Activated naive CD4-positive, alpha-beta T cell treated with anti-CD3 and anti-CD28 coated beads, Interleukin-2, amount 50 U/mL, for 24 hours (primary cell): Measurements from ENCODE around the gene RIC8A.
"Not testable (repeated sequence)": the region's sequence is repeated elsewhere in the genome, so short reads cannot be mapped to it uniquely, and the experiment has no call there.

Source experiments
- H3K27ac Mint-ChIP-seq: one replicate; pipeline ENCODE4 v1.8.0; 2021; ENCODE audit warnings: mild to moderate bottlenecking, mixed read lengths
- H3K27me3 Mint-ChIP-seq: one replicate; pipeline ENCODE4 v1.8.0; 2021; ENCODE audit warnings: mixed read lengths
- H3K36me3 Mint-ChIP-seq: one replicate; pipeline ENCODE4 v1.8.0; 2021; ENCODE audit warnings: mixed read lengths
- H3K4me1 Mint-ChIP-seq: one replicate; pipeline ENCODE4 v1.8.0; 2021; ENCODE audit warnings: mixed read lengths
- H3K4me3 Mint-ChIP-seq: one replicate; pipeline ENCODE4 v1.8.0; 2021; ENCODE audit warnings: mild to moderate bottlenecking, mixed read lengths
- H3K9me3 Mint-ChIP-seq: one replicate; pipeline ENCODE4 v1.8.0; 2021; ENCODE audit warnings: mixed read lengths

The RIC8A gene

DNA sequence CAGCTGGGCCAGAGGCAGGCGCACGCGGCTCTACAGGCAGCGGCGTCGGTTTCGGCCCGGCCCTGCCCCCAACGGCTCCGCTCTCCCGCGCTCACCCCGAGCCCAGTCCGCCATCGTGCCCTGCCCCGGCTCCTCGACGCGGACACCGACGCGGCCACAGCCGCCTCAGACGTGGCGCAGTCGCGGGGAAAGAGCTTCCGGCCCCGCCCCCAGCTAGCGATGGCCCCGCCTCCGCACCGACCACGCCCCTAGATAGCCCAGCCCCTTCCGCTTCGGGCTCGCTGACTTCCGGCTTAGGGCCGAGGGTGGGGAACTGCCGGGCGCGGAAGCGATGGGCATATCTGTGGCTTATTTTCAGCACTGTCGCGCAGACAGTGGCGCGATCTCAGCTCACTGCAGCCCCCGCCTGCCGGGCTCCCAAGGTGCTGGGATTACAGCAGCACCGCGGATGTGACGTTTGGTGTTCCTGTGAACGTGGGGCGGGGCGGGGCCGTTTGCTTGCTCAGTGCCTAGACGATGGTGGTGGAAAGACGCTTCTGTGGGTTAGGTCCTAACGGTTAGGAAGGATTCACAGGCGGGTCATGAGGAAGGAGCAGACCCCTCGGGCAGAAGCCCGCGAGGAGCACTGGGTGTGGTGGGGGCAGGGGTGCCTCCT is at the start of gene RIC8A, which contains the start of gene BET1L:
TSS of gene RIC8A (plus strand) at position 501 of the 655 bp plus-strand sequence. CDS start 1,147 bp downstream, outside the sequence.
TSS of gene BET1L (minus strand) at position 192 of the 655 bp plus-strand sequence. CDS start at position 114, 78 bp downstream.
- no peaks in the 10 kb centered on the region for H3K9me3 Mint-ChIP-seq
- H3K27ac Mint-ChIP-seq, result peak within 1 kb of the TSS; percentile 96
- peak within 1 kb of the TSS; percentile 94 for H3K4me3 Mint-ChIP-seq
- no peaks in the 10 kb centered on the region for H3K27me3 Mint-ChIP-seq
- peaks cover 52% of the 10 kb centered on the region for H3K4me1 Mint-ChIP-seq
- peaks cover 5% of the 10 kb centered on the region for H3K36me3 Mint-ChIP-seq

- H3K36me3 Mint-ChIP-seq, H3K9me3 Mint-ChIP-seq, H3K27ac Mint-ChIP-seq, H3K4me3 Mint-ChIP-seq, H3K27me3 Mint-ChIP-seq, H3K4me1 Mint-ChIP-seq: not testable (repeated sequence)
These were observed 27.3 kb upstream of the RIC8A start for GRCh38 chr11:180242-180641.

DNA sequence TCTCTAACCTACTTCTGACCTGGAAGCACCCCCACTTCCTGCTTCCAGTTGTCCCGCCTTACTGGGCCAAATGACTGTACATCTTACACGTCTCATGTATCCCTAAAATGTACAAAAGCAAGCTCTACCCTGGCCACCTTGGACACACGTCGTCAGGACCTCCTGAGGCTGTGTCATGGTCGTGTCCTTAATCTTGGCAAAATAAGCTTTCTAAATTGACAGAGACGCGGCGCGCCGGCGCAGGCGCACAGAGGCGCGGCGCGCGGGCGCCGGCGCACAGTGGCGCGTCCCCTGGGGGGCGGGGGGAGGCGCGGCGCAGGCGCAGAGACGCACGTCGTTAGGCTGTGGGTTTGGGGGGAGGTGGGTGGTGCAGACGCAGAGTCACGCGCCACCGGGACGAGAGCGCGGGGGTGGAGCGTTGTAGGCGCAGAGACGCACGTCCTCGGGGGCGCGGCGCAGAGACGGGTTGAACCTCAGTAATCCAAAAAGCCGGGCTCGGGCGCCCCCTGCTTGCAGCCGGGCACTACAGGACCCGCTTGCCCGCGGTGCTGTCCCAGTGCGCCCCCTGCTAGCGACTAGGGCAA is 18.2 kb upstream of the RIC8A start:
- not testable (repeated sequence) for H3K4me1 Mint-ChIP-seq, H3K9me3 Mint-ChIP-seq, H3K36me3 Mint-ChIP-seq, H3K4me3 Mint-ChIP-seq, H3K27ac Mint-ChIP-seq, H3K27me3 Mint-ChIP-seq

- H3K27me3 Mint-ChIP-seq, H3K9me3 Mint-ChIP-seq, H3K4me1 Mint-ChIP-seq, H3K4me3 Mint-ChIP-seq, H3K36me3 Mint-ChIP-seq, H3K27ac Mint-ChIP-seq: not testable (repeated sequence)
These were observed 17.6 kb upstream of the RIC8A start for GRCh38 chr11:189843-190311.

DNA sequence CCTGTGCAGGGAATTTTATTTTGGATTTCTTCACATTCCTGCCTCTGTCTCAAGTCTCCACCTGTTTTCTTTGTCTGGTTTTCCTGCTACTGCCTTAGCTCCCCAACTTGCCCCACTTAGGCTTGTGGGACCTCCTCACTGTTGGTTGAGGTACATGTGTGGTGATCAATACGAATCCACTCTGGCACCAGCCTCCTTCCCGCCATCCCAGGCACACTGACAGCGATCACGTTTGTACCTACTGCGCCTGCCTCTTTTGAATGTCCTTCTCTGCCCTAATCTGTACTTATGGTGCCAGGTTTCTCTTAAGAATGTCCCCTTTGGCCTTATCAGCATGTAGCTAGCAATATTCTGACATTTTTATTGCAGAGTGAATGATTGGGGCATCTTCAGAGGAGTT is 17.0 kb upstream of the RIC8A start:
- not testable (repeated sequence) for H3K27ac Mint-ChIP-seq, H3K4me1 Mint-ChIP-seq, H3K4me3 Mint-ChIP-seq, H3K36me3 Mint-ChIP-seq, H3K27me3 Mint-ChIP-seq, H3K9me3 Mint-ChIP-seq

- H3K27ac Mint-ChIP-seq, result peak overlapping the region; percentile 30
- H3K4me3 Mint-ChIP-seq, result not testable (repeated sequence)
These were observed 15.7 kb upstream of the RIC8A start for GRCh38 chr11:191490-192478.

GRCh38 chr11:192674-193128 is 14.8 kb upstream of the RIC8A start, which contains the start of gene SCGB1C1:
SCGB1C1 (plus strand) TSS chr11:193078; CDS start chr11:193100, 22 bp downstream.
- H3K4me3 Mint-ChIP-seq, H3K9me3 Mint-ChIP-seq, H3K27ac Mint-ChIP-seq, H3K4me1 Mint-ChIP-seq, H3K36me3 Mint-ChIP-seq, H3K27me3 Mint-ChIP-seq: not testable (repeated sequence)

More at GRCh38 chr11:191490-192478, 15.7 kb upstream of the RIC8A start:
- H3K9me3 Mint-ChIP-seq, H3K27me3 Mint-ChIP-seq, H3K4me1 Mint-ChIP-seq, H3K36me3 Mint-ChIP-seq: not testable (repeated sequence)

GRCh38 chr11:193481-193880 is 14.0 kb upstream of the RIC8A start:
- not testable (repeated sequence) for H3K27me3 Mint-ChIP-seq, H3K9me3 Mint-ChIP-seq, H3K27ac Mint-ChIP-seq

GRCh38 chr11:196786-197731 is 10.4 kb upstream of the RIC8A start:
- H3K27me3 Mint-ChIP-seq, result no peaks in the 10 kb centered on the region
- no peak overlapping the region for H3K27ac Mint-ChIP-seq
- H3K9me3 Mint-ChIP-seq, result no peaks in the 10 kb centered on the region
- H3K4me1 Mint-ChIP-seq, result peaks cover 13% of the 10 kb centered on the region
- H3K36me3 Mint-ChIP-seq, result no peaks in the 10 kb centered on the region
- no peak overlapping the region for H3K4me3 Mint-ChIP-seq

More at GRCh38 chr11:193481-193880, 14.0 kb upstream of the RIC8A start:
- H3K4me3 Mint-ChIP-seq, H3K4me1 Mint-ChIP-seq, H3K36me3 Mint-ChIP-seq: not testable (repeated sequence)

DNA sequence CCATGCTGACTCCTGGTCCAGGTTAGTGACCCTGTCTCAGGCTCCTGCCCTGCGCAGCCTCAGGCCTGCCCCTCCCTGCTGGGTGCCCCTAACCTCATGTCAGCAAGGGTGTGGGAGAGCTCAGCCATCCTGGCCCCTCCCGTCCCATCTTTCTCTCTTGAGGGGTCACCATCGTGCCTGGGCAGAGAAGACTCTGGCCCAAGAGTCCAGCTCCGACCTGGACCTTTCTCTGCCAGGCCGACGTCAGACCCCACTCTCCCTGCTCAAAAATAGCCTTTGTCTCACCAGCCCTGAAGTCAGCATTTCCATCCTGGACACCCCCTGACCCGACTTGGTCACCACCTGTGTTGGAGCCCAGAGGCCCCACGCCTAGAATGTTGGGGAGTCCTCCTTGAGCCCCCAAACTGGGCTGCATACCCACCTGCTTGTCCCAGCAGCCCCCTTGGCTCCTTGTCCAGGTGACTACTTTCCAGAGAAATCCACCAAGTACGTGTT is 9.7 kb upstream of the RIC8A start:
- no peak overlapping the region for H3K27ac Mint-ChIP-seq
- H3K27me3 Mint-ChIP-seq, result no peaks in the 10 kb centered on the region
- peaks cover 17% of the 10 kb centered on the region for H3K4me1 Mint-ChIP-seq
- H3K9me3 Mint-ChIP-seq, result no peaks in the 10 kb centered on the region
- no peak overlapping the region for H3K4me3 Mint-ChIP-seq
- H3K36me3 Mint-ChIP-seq, result no peaks in the 10 kb centered on the region

DNA sequence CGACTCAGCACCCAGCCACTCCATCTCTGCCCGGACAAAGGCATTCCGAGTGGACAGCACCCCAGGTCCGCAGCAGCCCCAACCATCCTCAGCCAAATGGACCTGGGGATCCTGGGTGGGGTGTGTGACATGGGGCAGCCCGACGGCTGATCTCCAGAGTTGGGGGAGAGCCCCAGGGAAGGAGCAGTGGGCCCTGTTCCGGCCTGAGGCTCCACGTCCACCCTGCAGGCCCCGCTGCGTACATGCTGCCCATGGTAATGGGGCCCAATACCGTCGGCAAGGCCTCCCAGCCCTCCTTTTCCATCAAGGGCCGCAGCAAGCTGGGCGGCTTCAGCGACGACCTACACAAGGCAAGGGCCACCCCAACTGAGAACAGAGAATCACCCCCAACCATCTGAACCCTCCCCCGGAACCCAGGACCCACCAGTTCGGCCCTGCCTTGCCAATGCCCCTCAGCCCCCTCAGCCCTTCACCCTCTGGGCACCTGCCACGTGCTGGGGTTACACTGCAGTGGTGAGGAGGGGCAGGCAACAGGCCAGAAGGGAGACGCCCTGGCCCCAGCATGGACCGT is 9.2 kb upstream of the RIC8A start:
- Mint-ChIP-seq H3K27me3 (no peaks in the 10 kb centered on the region), H3K36me3 (peaks cover 1% of the 10 kb centered on the region), H3K9me3 (no peaks in the 10 kb centered on the region), H3K27ac (no peak overlapping the region), H3K4me3 (no peak overlapping the region), H3K4me1 (peaks cover 22% of the 10 kb centered on the region)

GRCh38 chr11:199004-199581 is 8.4 kb upstream of the RIC8A start:
- Mint-ChIP-seq H3K4me3 (no peak overlapping the region), H3K27ac (no peak overlapping the region), H3K36me3 (peaks cover 3% of the 10 kb centered on the region), H3K27me3 (no peaks in the 10 kb centered on the region), H3K9me3 (no peaks in the 10 kb centered on the region), H3K4me1 (peaks cover 30% of the 10 kb centered on the region)

DNA sequence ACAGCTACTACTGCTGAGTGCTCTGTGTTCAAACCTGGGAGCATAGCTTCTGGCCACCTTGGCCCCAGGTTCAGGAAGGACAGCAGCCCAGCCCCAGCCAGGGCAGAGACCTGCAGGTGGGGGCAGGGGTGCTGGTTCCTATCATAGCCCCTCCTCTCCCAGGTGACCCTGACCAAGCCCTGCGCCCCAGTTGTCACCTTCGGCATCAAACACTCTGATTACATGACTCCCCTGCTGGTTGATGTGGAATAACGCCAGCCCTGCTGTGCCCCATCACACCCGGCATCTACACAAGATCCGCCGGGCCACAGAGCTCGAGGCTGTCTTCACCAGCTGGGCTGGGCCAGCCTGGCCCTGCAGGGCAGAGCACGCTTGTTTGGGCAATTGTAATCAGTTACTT is 7.7 kb upstream of the RIC8A start:
- H3K9me3 Mint-ChIP-seq, result no peaks in the 10 kb centered on the region
- no peak overlapping the region for H3K27ac Mint-ChIP-seq
- H3K4me3 Mint-ChIP-seq, result no peak overlapping the region
- H3K27me3 Mint-ChIP-seq, result no peaks in the 10 kb centered on the region
- H3K36me3 Mint-ChIP-seq, result peaks cover 3% of the 10 kb centered on the region
- H3K4me1 Mint-ChIP-seq, result peaks cover 37% of the 10 kb centered on the region
